ENCODE results near the gene THADA. TPM values are rescaled to one million over a fixed set of nuclear protein-coding genes. Genes with fewer than 3 reads are reported as not detected.
A peak's percentile ranks its signal among the peaks of the same experiment; 100 is the strongest.

The THADA gene
- total RNA-seq, 1 donor: 39.4 TPM

DNA sequence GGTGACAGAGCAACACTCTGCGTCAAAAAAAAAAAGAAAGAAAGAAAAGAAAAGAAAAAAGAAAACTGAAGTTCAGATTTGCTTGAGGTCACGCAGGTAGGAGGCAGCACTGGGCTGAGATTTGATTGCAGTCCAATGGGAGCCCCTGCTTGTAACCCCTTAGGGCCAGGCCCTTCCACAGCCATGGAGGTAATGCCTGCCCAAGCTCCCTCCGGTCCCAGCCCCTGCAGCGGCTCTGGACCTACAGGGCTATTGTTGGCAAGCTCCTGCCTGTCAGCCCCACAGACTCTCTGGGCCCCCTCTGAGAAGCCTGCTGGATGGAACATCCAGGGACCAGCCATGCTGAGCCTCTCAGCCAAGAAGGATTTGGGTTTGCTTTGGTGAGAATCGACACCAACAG lies 381.6 kb downstream of the THADA start:
- H3K4me2 ChIP-seq (ENCODE audit: insufficient read depth, low read length): no peak overlapping the region
- no peak overlapping the region for H3K4me3 ChIP-seq (ENCODE audit: insufficient read depth, low read length)
- TF ChIP-seq, protein P1, sequence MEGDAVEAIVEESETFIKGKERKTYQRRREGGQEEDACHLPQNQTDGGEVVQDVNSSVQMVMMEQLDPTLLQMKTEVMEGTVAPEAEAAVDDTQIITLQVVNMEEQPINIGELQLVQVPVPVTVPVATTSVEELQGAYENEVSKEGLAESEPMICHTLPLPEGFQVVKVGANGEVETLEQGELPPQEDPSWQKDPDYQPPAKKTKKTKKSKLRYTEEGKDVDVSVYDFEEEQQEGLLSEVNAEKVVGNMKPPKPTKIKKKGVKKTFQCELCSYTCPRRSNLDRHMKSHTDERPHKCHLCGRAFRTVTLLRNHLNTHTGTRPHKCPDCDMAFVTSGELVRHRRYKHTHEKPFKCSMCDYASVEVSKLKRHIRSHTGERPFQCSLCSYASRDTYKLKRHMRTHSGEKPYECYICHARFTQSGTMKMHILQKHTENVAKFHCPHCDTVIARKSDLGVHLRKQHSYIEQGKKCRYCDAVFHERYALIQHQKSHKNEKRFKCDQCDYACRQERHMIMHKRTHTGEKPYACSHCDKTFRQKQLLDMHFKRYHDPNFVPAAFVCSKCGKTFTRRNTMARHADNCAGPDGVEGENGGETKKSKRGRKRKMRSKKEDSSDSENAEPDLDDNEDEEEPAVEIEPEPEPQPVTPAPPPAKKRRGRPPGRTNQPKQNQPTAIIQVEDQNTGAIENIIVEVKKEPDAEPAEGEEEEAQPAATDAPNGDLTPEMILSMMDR (IDR thresholded peaks at IDR 0.05; ENCODE audit: extremely low read depth, low read depth, low read length): no peak
- H3K36me3 ChIP-seq (ENCODE audit: insufficient read depth, low read length): no peaks in the 10 kb centered on the region
- peaks cover 24% of the 10 kb centered on the region for H3K4me1 ChIP-seq (ENCODE audit: insufficient read depth, low read length)
- no peak overlapping the region for H3K27ac ChIP-seq (ENCODE audit: low read depth, low read length)
- DNase-seq (ENCODE audit: insufficient read length, low spot score, missing footprints): peak; percentile 36
- H3K9me3 ChIP-seq (ENCODE audit: low read depth, low read length): no peaks in the 10 kb centered on the region
- H3K79me2 ChIP-seq (ENCODE audit: insufficient read depth, low read length): peaks cover 9% of the 10 kb centered on the region
- no peak overlapping the region for H2AFZ ChIP-seq (ENCODE audit: low read length)
- H4K20me1 ChIP-seq (ENCODE audit: insufficient read depth, low read length): no peaks in the 10 kb centered on the region
- no peaks in the 10 kb centered on the region for H3K27me3 ChIP-seq (ENCODE audit: insufficient read depth, low read length)

DNA sequence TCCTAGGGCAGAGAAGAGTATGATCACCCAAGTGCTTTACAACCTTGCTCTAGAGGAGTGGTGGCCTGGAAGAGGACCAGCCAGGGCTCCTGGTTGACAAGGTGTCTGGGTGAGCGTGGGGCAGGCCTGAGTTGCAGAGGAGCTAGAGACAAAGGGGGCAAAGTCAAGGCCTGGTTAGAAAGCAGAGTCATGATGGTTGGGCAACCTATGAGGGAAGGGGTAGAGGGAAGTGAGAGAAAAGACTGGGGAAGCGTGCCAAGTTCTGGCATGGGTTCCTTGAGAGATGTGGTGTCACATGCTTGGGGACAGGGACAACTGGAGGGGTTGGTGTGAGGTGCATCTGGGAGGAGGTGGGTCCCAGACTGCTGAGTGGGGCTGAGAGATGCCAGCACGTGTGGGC lies 382.9 kb downstream of the THADA start:
- TF ChIP-seq, protein P1 (IDR thresholded peaks at IDR 0.05; ENCODE audit: extremely low read depth, low read depth, low read length): no peak
- no peaks in the 10 kb centered on the region for H4K20me1 ChIP-seq (ENCODE audit: insufficient read depth, low read length)
- no peak for DNase-seq (ENCODE audit: insufficient read length, low spot score, missing footprints)
- peaks cover 5% of the 10 kb centered on the region for H3K79me2 ChIP-seq (ENCODE audit: insufficient read depth, low read length)
- no peak overlapping the region for H2AFZ ChIP-seq (ENCODE audit: low read length)
- H3K27me3 ChIP-seq (ENCODE audit: insufficient read depth, low read length): no peaks in the 10 kb centered on the region
- H3K4me2 ChIP-seq (ENCODE audit: insufficient read depth, low read length): no peak overlapping the region
- no peak overlapping the region for H3K27ac ChIP-seq (ENCODE audit: low read depth, low read length)
- no peaks in the 10 kb centered on the region for H3K36me3 ChIP-seq (ENCODE audit: insufficient read depth, low read length)
- H3K4me1 ChIP-seq (ENCODE audit: insufficient read depth, low read length): peaks cover 10% of the 10 kb centered on the region
- H3K9me3 ChIP-seq (ENCODE audit: low read depth, low read length): no peaks in the 10 kb centered on the region
- no peak overlapping the region for H3K4me3 ChIP-seq (ENCODE audit: insufficient read depth, low read length)

DNA sequence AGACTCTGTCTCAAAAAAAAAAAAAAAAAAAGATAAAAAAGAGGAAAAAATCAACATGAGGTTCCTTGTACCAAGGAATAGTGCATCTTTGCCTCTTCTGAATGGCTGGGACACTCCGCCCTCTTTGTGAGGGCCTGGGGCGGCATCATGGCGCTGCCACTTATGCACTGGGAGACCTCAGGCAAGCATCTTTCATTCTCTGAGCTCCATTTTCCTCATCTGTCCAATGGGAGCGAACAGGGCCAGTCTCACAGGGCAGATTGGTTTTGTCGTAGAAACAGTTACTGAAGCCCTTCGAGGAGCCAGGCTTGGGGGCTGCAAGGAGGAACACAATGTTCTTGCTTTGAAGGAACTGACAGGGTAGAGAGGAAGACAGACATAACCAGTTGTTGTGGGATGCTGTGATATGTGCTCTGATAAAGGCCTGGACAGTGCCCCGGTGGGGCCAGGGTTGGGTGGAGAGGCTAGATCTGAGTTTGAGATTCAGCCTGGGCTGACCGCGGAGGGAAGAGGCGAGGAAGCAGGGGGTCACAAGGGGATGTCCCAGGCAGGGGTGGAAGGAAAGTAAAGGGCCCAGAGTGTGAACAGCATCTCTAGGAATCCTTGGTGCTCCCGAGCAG lies 383.5 kb downstream of the THADA start:
- Histone ChIP-seq H4K20me1 (ENCODE audit: insufficient read depth, low read length) (no peaks in the 10 kb centered on the region), H3K27ac (ENCODE audit: low read depth, low read length) (no peak overlapping the region), H3K9me3 (ENCODE audit: low read depth, low read length) (no peaks in the 10 kb centered on the region), H3K4me3 (ENCODE audit: insufficient read depth, low read length) (no peak overlapping the region), H3K27me3 (ENCODE audit: insufficient read depth, low read length) (no peaks in the 10 kb centered on the region), H3K4me1 (ENCODE audit: insufficient read depth, low read length) (peaks cover 7% of the 10 kb centered on the region), H3K79me2 (ENCODE audit: insufficient read depth, low read length) (no peaks in the 10 kb centered on the region), H2AFZ (ENCODE audit: low read length) (no peak overlapping the region), H3K36me3 (ENCODE audit: insufficient read depth, low read length) (no peaks in the 10 kb centered on the region), H3K4me2 (ENCODE audit: insufficient read depth, low read length) (no peak overlapping the region)
- TF ChIP-seq, protein P1 (IDR thresholded peaks at IDR 0.05; ENCODE audit: extremely low read depth, low read depth, low read length): no peak
- peak; percentile 48 for DNase-seq (ENCODE audit: insufficient read length, low spot score, missing footprints)

DNA sequence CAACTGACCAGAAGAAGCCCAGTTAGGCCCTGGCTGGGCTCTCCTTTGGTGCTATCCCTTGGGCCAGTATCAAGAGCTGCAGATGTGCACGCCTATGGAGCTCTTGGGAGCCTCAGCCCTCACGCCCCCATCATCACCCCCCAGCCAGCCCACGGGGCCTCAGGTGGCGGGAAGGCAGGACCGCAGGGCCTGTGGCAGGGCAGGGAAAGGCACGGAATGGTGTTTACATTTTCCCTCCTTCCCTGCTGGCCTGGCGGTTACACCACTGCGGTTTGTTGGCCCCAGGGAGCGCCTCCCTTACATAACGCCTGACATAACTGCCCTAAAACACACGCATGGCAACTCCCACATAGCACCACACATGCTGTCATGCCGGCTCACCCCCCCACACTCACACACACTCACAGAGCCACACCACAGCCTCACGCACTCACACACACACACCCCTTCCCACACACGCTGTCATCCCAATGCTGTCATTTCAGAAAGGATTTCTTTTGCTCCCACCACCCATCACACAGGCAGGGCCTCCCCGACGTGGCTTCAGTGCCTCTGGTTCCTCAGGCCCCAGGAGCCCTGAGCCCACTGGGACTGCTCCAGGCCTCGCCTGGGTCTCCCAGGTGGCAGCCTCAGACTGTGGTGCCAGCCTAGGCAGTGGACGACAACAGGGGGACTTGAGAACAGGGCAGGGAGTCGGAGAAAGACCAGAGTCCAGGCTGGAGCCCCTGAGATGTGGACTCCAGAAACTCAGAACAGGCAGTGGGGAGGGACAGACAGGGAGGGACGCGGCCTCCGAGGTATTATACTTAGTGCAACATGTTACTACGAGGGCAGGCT lies 385.2 kb downstream of the THADA start:
- TF ChIP-seq, protein P1 (IDR thresholded peaks at IDR 0.05; ENCODE audit: extremely low read depth, low read depth, low read length): no peak
- H3K36me3 ChIP-seq (ENCODE audit: insufficient read depth, low read length): no peaks in the 10 kb centered on the region
- no peak overlapping the region for H3K4me3 ChIP-seq (ENCODE audit: insufficient read depth, low read length)
- H4K20me1 ChIP-seq (ENCODE audit: insufficient read depth, low read length): no peaks in the 10 kb centered on the region
- no peaks in the 10 kb centered on the region for H3K79me2 ChIP-seq (ENCODE audit: insufficient read depth, low read length)
- no peaks in the 10 kb centered on the region for H3K27me3 ChIP-seq (ENCODE audit: insufficient read depth, low read length)
- H3K4me1 ChIP-seq (ENCODE audit: insufficient read depth, low read length): peaks cover 7% of the 10 kb centered on the region
- DNase-seq (ENCODE audit: insufficient read length, low spot score, missing footprints): peak; percentile 93
- H3K9me3 ChIP-seq (ENCODE audit: low read depth, low read length): no peaks in the 10 kb centered on the region
- peak overlapping the region; percentile 52 for H3K27ac ChIP-seq (ENCODE audit: low read depth, low read length)
- peak overlapping the region; percentile 31 for H2AFZ ChIP-seq (ENCODE audit: low read length)
- peak overlapping the region; percentile 15 for H3K4me2 ChIP-seq (ENCODE audit: insufficient read depth, low read length)

Data from osteoblast (primary cell).